SK-N-SH (cell line): Measurements from ENCODE around the gene ZNF211. TPM values are rescaled to one million over a fixed set of nuclear protein-coding genes. Genes with fewer than 3 reads are reported as not detected.
A peak's percentile ranks its signal among the peaks of the same experiment; 100 is the strongest.

ENCODE experiments used
- CTCF ChIA-PET: fragments of 300-600, 350-600 bp; formaldehyde crosslinking; extraction: SDS; loops from one replicate; lab custom pipeline; 2021; lab: Yijun Ruan, JAX
- POLR2A ChIA-PET: fragments of 350-600 bp; sonication (Branson Sonifier 250); formaldehyde crosslinking; extraction: SDS; loops from one replicate; lab custom pipeline; 2020; ENCODE audit warnings: antibody characterized with exemption, inconsistent platforms; lab: Yijun Ruan, JAX
- DNase-seq: peaks from one replicate; pipeline ENCODE4 v3.0.0; 2012
- H2AFZ ChIP-seq: fragments of 200-600 bp; sonication (generic); 2 replicates; pipeline ENCODE4 v1.8.1; 2016; ENCODE audit warnings: antibody characterized with exemption, mild to moderate bottlenecking, low read depth
- H3F3A ChIP-seq: fragments of 200-600 bp; sonication (generic); replicated peaks from 2 replicates; pipeline ENCODE3; 2016; ENCODE audit warnings: antibody characterized with exemption, mild to moderate bottlenecking; ENCODE audit not compliant: insufficient read depth
- H3K27ac ChIP-seq, 2 experiments: fragments of 200-500 bp in 1 of 2; fragments of 200-600 bp in 1 of 2; sonication (Bioruptor generic) in 1 of 2; sonication (generic), shearing (Covaris generic) in 1 of 2; 2 replicates each; pipeline versions ENCODE4 v1.5.1 to v1.6.1; 2014 to 2016; ENCODE audit warnings: low read depth in 2 of 2, inconsistent platforms in 1 of 2, low read length in 1 of 2, mild to moderate bottlenecking in 1 of 2, mixed read lengths in 1 of 2
- H3K27me3 ChIP-seq: fragments of 200-600 bp; sonication (generic), shearing (Covaris generic); 2 replicates; pipeline ENCODE4 v1.6.1; 2016; ENCODE audit warnings: mixed run types; ENCODE audit not compliant: insufficient read depth
- H3K36me3 ChIP-seq, 2 experiments: fragments of 200-500 bp in 1 of 2; fragments of 200-600 bp in 1 of 2; sonication (Bioruptor generic) in 1 of 2; sonication (generic) in 1 of 2; replicated peaks in 1 of 2; 2 replicates each; pipeline versions ENCODE3 to v1.5.1; 2014 to 2016; ENCODE audit warnings: low read length in 1 of 2, mild to moderate bottlenecking in 1 of 2; ENCODE audit not compliant: insufficient read depth in 2 of 2, control insufficient read depth in 1 of 2
- H3K4me1 ChIP-seq, 2 experiments: fragments of 200-500 bp in 1 of 2; fragments of 200-600 bp in 1 of 2; sonication (Bioruptor generic) in 1 of 2; sonication (generic), shearing (Covaris generic) in 1 of 2; 2 replicates each; pipeline versions ENCODE4 v1.5.1 to v1.6.1; 2014 to 2016; ENCODE audit warnings: low read depth in 1 of 2, low read length in 1 of 2, mixed run types in 1 of 2; ENCODE audit not compliant: insufficient read depth in 2 of 2, control insufficient read depth in 1 of 2
- H3K4me2 ChIP-seq: fragments of 200-600 bp; sonication (generic), shearing (Covaris generic); 2 replicates; pipeline ENCODE4 v1.6.1; 2017; ENCODE audit warnings: mixed run types
- H3K4me3 ChIP-seq, 2 experiments: fragments of 200-500 bp in 1 of 2; fragments of 200-600 bp in 1 of 2; sonication (Bioruptor generic) in 1 of 2; sonication (generic), shearing (Covaris generic) in 1 of 2; 2 replicates each; pipeline versions ENCODE4 v1.5.1 to v1.8.1; 2014 to 2016; ENCODE audit warnings: low read depth in 2 of 2, inconsistent platforms in 1 of 2, low read length in 1 of 2, mild to moderate bottlenecking in 1 of 2, mixed read lengths in 1 of 2, moderate library complexity in 1 of 2
- H3K79me2 ChIP-seq: fragments of 200-600 bp; sonication (generic); 2 replicates; pipeline ENCODE4 v1.8.1; 2017; ENCODE audit warnings: mild to moderate bottlenecking; ENCODE audit not compliant: insufficient read depth
- H3K9ac ChIP-seq: fragments of 200-600 bp; sonication (generic); 2 replicates; pipeline ENCODE4 v1.6.1; 2017; ENCODE audit warnings: mixed run types
- H3K9me2 ChIP-seq: fragments of 200-600 bp; sonication (generic); 2 replicates; pipeline ENCODE4 v1.6.1; 2017; ENCODE audit warnings: mixed run types
- H3K9me3 ChIP-seq: fragments of 200-600 bp; sonication (generic); 2 replicates; pipeline ENCODE4 v1.6.1; 2017; ENCODE audit warnings: mixed run types, mild to moderate bottlenecking, moderate library complexity
- H4K20me1 ChIP-seq: fragments of 200-600 bp; sonication (generic); 2 replicates; pipeline ENCODE4 v1.6.1; 2017; ENCODE audit warnings: mild to moderate bottlenecking, mixed run types; ENCODE audit not compliant: insufficient read depth
- CHD2 ChIP-seq: fragments of 150-350 bp; IDR thresholded peaks from 2 replicates; pipeline ENCODE4 v1.6.1; 2018; ENCODE audit warnings: low read length; ENCODE audit not compliant: partially characterized antibody
- EP300 ChIP-seq, 2 experiments: IDR thresholded peaks; 2 replicates each; pipeline versions ENCODE4 v1.4.0 to v1.6.1; 2012; ENCODE audit warnings: borderline replicate concordance in 1 of 2, low read depth in 1 of 2, low read length in 1 of 2
- EZH2phosphoT487 ChIP-seq: fragments of 200-600 bp; sonication (generic); IDR thresholded peaks from 2 replicates; pipeline ENCODE4 v1.6.1; 2017; ENCODE audit warnings: low read depth, mixed run types, mild to moderate bottlenecking, antibody characterized with exemption, moderate library complexity, borderline replicate concordance
- FOSL2 ChIP-seq: IDR thresholded peaks from 2 replicates; pipeline ENCODE4 v1.4.0; 2012; ENCODE audit warnings: low read depth, mild to moderate bottlenecking, moderate library complexity, borderline replicate concordance
- FOXJ3 ChIP-seq: sonication (generic); formaldehyde crosslinking; IDR thresholded peaks from 2 replicates; pipeline ENCODE4 v1.5.1; 2020; ENCODE audit warnings: mild to moderate bottlenecking, missing genetic modification reagents
- FOXM1 ChIP-seq: IDR thresholded peaks from 2 replicates; pipeline ENCODE4 v1.4.0; 2012; ENCODE audit warnings: low read depth, mild to moderate bottlenecking
- GABPA ChIP-seq: IDR thresholded peaks from 2 replicates; pipeline ENCODE4 v1.4.0; 2012; ENCODE audit warnings: low read depth, mild to moderate bottlenecking
- GATA2 ChIP-seq: sonication (generic); formaldehyde crosslinking; IDR thresholded peaks from 2 replicates; pipeline ENCODE4 v1.5.0; 2020; ENCODE audit warnings: mild to moderate bottlenecking, missing genetic modification reagents
- JUND ChIP-seq: IDR thresholded peaks from 2 replicates; pipeline ENCODE4 v1.4.0; 2012
- MEF2A ChIP-seq: IDR thresholded peaks from 2 replicates; pipeline ENCODE4 v1.4.0; 2012; ENCODE audit warnings: low read depth, borderline replicate concordance
- NFIC ChIP-seq: IDR thresholded peaks from 2 replicates; pipeline ENCODE4 v1.4.0; 2012; ENCODE audit warnings: borderline replicate concordance
- POLR2AphosphoS5 ChIP-seq: IDR thresholded peaks from 2 replicates; pipeline ENCODE4 v1.6.1; 2012; ENCODE audit warnings: low read depth, low read length
- RCOR1 ChIP-seq: fragments of 150-350 bp; IDR thresholded peaks from 2 replicates; pipeline ENCODE4 v1.6.1; 2017; ENCODE audit warnings: antibody characterized with exemption, low read length
- RFX5 ChIP-seq: IDR thresholded peaks from 2 replicates; pipeline ENCODE4 v1.6.1; 2012; ENCODE audit warnings: mild to moderate bottlenecking, improper control_type of control experiment, low read length
- RXRA ChIP-seq: IDR thresholded peaks from 2 replicates; pipeline ENCODE4 v1.4.0; 2012; ENCODE audit warnings: low read depth, mild to moderate bottlenecking, borderline replicate concordance
- SMC3 ChIP-seq: IDR thresholded peaks from 2 replicates; pipeline ENCODE4 v1.6.1; 2012; ENCODE audit warnings: low read depth, low read length, improper control_type of control experiment
- TCF12 ChIP-seq: IDR thresholded peaks from 2 replicates; pipeline ENCODE4 v1.4.0; 2012
- TEAD4 ChIP-seq: IDR thresholded peaks from 2 replicates; pipeline ENCODE4 v1.4.0; 2012; ENCODE audit warnings: mild to moderate bottlenecking, borderline replicate concordance; ENCODE audit not compliant: insufficient read depth
- USF1 ChIP-seq: IDR thresholded peaks from 2 replicates; pipeline ENCODE4 v1.4.0; 2012; ENCODE audit warnings: low read depth, borderline replicate concordance
- YY1 ChIP-seq: IDR thresholded peaks from 2 replicates; pipeline ENCODE4 v1.4.0; 2012; ENCODE audit warnings: low read depth, mild to moderate bottlenecking
- WGBS: methylation state at CpG from one replicate; pipeline ENCODE4 v1.1.6; 2017; ENCODE audit warnings: low lambda C conversion rate; 5-methylcytosine and 5-hydroxymethylcytosine counted together
- polyA plus RNA-seq, 3 experiments: library from polyadenylated mRNA; depleted of rRNA; stranded (reverse); fragments of >200 nt; gene quantifications; 2 replicates each; pipeline ENCODE4 v1.2.3, GENCODE V29; 2012
- TF ChIP-seq, protein P1 (sequence below): IDR thresholded peaks from 2 replicates; pipeline ENCODE4 v1.4.0; 2012; ENCODE audit warnings: low read depth
- TF ChIP-seq, protein P2 (sequence below): fragments of 150-350 bp; IDR thresholded peaks from 2 replicates; pipeline ENCODE4 v1.6.1; 2017; ENCODE audit warnings: antibody characterized with exemption, low read length, low read depth, borderline replicate concordance
- TF ChIP-seq, protein P3 (sequence below): IDR thresholded peaks from 2 replicates; pipeline ENCODE4 v1.6.1; 2012; ENCODE audit warnings: mild to moderate bottlenecking, low read depth, low read length, moderate library complexity

The ZNF211 gene
- polyA plus RNA-seq, 1 of the 3 experiments (the other 2 are of a cell fraction) = 8.6 TPM

DNA sequence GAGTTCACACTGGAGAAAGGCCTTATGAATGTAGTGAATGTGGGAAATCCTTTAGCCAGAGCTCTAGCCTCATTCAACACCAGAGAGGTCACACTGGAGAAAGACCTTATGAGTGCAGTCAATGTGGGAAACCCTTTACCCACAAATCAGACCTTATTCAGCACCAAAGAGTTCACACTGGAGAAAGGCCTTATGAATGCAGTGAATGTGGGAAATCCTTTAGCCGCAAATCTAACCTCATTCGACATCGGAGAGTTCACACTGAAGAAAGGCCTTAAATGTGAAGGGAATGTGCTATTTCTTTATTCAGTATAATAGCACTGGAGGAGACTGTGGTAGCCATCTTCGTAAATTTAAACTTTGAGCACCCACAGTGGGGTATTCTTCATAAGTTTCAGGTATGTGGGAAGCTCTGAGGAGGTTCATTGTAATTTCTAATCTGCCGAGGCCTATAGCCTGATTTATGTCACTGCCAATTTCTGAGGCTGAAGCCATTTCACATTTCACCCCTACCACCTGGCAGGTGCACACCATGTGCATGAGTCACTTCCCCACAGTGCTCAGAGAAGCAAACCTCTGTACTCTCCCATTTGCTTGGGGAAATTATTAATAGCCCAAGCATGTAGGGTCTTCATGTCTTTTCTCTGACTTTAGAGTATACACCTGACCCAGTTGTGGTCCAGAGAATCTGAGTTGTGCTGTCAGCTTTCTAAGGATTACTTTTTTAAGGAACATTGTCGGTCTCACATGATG, 55.2 kb downstream of the ZNF211 start:
- peaks cover 20% of the 10 kb centered on the region for H3K9me3 ChIP-seq

DNA sequence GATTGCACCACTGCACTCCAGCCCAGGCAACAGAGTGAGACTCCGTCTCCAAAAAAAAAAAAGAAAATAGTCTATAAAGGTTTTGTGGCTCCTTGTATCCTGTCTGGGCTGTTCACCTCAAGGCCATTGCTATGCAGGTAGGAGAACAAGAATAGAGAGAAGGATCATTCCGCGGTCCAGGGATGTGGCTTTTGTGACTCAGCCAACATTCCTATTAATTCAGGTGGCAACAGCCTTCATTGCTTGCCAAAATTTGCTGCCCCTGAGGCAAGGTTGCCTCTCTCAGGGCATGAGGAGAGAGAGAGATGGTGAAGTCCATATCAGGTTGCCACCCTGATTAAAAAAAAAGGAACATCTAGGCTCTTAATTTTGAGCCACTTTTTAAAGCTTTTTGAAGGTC, 56.8 kb downstream of the ZNF211 start:
- H3K4me1 ChIP-seq = no peaks in the 10 kb centered on the region
- H3K27ac ChIP-seq = no peak overlapping the region
- ChIA-PET CTCF (interaction anchor here (1.0 kb wide), 1 partner anchor 25 kb away, joined by 3 read pairs; no protein-coding TSS in a partner anchor), POLR2A (no interaction called here)
- H3K79me2 ChIP-seq = peaks cover 95% of the 10 kb centered on the region
- no peak overlapping the region for H3K9ac ChIP-seq
- 94% methylated on average over 3 of the region's 3 CpGs for WGBS
- H3F3A ChIP-seq = no peaks in the 10 kb centered on the region
- no peaks in the 10 kb centered on the region for H3K9me2 ChIP-seq
- no peaks in the 10 kb centered on the region for H4K20me1 ChIP-seq
- no peak overlapping the region for H2AFZ ChIP-seq
- peaks cover 38 to 55% of the 10 kb centered on the region in 2 experiments for H3K36me3 ChIP-seq
- no peaks in the 10 kb centered on the region for H3K27me3 ChIP-seq
- H3K4me3 ChIP-seq = no peak overlapping the region; a peak in 1 of 4 replicates
- H3K4me2 ChIP-seq = no peak overlapping the region
- no peak for DNase-seq
- peaks cover 20% of the 10 kb centered on the region for H3K9me3 ChIP-seq
- TF ChIP-seq TCF12 (no peak), YY1 (no peak), GABPA (no peak), FOSL2 (no peak), FOXM1 (no peak), POLR2AphosphoS5 (no peak), EP300 (IDR thresholded peaks at IDR 0.05; ENCODE audit: borderline replicate concordance in 1 of 2, low read depth in 1 of 2, low read length in 1 of 2) (no peak), GATA2 (no peak), SMC3 (no peak), RCOR1 (no peak), USF1 (no peak), CHD2 (no peak), TEAD4 (no peak), FOXJ3 (no peak)
- TF ChIP-seq, protein P1, sequence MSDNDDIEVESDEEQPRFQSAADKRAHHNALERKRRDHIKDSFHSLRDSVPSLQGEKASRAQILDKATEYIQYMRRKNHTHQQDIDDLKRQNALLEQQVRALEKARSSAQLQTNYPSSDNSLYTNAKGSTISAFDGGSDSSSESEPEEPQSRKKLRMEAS = no peak
- TF ChIP-seq, protein P2, sequence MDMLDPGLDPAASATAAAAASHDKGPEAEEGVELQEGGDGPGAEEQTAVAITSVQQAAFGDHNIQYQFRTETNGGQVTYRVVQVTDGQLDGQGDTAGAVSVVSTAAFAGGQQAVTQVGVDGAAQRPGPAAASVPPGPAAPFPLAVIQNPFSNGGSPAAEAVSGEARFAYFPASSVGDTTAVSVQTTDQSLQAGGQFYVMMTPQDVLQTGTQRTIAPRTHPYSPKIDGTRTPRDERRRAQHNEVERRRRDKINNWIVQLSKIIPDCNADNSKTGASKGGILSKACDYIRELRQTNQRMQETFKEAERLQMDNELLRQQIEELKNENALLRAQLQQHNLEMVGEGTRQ = no peak

More for the DNA sequence above, 55.2 kb downstream of the ZNF211 start:
- no peak for TF ChIP-seq FOXJ3
- no peak for TF ChIP-seq RXRA
- TF ChIP-seq EZH2phosphoT487 = no peak
- TF ChIP-seq, protein P1 = no peak
- no peak for TF ChIP-seq NFIC
- TF ChIP-seq JUND = no peak
- TF ChIP-seq, protein P3, sequence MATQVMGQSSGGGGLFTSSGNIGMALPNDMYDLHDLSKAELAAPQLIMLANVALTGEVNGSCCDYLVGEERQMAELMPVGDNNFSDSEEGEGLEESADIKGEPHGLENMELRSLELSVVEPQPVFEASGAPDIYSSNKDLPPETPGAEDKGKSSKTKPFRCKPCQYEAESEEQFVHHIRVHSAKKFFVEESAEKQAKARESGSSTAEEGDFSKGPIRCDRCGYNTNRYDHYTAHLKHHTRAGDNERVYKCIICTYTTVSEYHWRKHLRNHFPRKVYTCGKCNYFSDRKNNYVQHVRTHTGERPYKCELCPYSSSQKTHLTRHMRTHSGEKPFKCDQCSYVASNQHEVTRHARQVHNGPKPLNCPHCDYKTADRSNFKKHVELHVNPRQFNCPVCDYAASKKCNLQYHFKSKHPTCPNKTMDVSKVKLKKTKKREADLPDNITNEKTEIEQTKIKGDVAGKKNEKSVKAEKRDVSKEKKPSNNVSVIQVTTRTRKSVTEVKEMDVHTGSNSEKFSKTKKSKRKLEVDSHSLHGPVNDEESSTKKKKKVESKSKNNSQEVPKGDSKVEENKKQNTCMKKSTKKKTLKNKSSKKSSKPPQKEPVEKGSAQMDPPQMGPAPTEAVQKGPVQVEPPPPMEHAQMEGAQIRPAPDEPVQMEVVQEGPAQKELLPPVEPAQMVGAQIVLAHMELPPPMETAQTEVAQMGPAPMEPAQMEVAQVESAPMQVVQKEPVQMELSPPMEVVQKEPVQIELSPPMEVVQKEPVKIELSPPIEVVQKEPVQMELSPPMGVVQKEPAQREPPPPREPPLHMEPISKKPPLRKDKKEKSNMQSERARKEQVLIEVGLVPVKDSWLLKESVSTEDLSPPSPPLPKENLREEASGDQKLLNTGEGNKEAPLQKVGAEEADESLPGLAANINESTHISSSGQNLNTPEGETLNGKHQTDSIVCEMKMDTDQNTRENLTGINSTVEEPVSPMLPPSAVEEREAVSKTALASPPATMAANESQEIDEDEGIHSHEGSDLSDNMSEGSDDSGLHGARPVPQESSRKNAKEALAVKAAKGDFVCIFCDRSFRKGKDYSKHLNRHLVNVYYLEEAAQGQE = no peak
- no peak for TF ChIP-seq RFX5
- TF ChIP-seq GABPA = no peak
- no peak for TF ChIP-seq MEF2A
- POLR2A ChIA-PET = no interaction called here
- Histone ChIP-seq H3K4me1 (no peaks in the 10 kb centered on the region), H3K4me2 (no peak overlapping the region), H4K20me1 (no peaks in the 10 kb centered on the region), H2AFZ (no peak overlapping the region), H3K4me3 (peak overlapping the region in 1 of 2 experiments; percentile 13; a peak in 1 of 4 replicates), H3K79me2 (peaks cover 95% of the 10 kb centered on the region), H3F3A (no peaks in the 10 kb centered on the region), H3K9ac (no peak overlapping the region), H3K9me2 (no peaks in the 10 kb centered on the region), H3K27ac (no peak overlapping the region), H3K36me3 (peaks cover 45 to 64% of the 10 kb centered on the region in 2 experiments), H3K27me3 (no peaks in the 10 kb centered on the region)
- 95% methylated on average over 6 of the region's 6 CpGs for WGBS
- DNase-seq = no peak
- CTCF ChIA-PET = no interaction called here
